Common myeloid progenitor, CD34-positive (primary cell): Measurements from ENCODE around the gene HSPB3.
A peak's percentile ranks its signal among the peaks of the same experiment; 100 is the strongest.
"Not testable (repeated sequence)": the region's sequence is repeated elsewhere in the genome, so short reads cannot be mapped to it uniquely, and the experiment has no call there.

ENCODE experiments used
- CTCF ChIA-PET: fragments of 350-600 bp; sonication (Branson Sonifier 250); formaldehyde crosslinking; loops from one replicate; lab custom pipeline; 2021; ENCODE audit warnings: antibody characterized with exemption; lab: Charles Lee
- POLR2A ChIA-PET: fragments of 350-600 bp; sonication (Branson Sonifier 250); formaldehyde crosslinking; loops from one replicate; lab custom pipeline; 2021; ENCODE audit warnings: antibody characterized with exemption; lab: Charles Lee
- DNase-seq, 3 donors: peaks; one replicate each; pipeline versions ENCODE4 v3.0.0 to v3.0.0-alpha.2; 2013
- H3K27ac ChIP-seq, 2 experiments: 1 replicate in 1 of 2; 2 replicates in 1 of 2; pipeline ENCODE4 v1.7.0; 2013; ENCODE audit warnings: inconsistent platforms in 2 of 2, low read length in 2 of 2, mild to moderate bottlenecking in 2 of 2, low read depth in 1 of 2, moderate library complexity in 1 of 2; ENCODE audit not compliant: severe bottlenecking in 2 of 2, insufficient read depth in 1 of 2, poor library complexity in 1 of 2
- H3K27me3 ChIP-seq, 5 experiments: replicated peaks in 2 of 5; 1 replicate in 3 of 5; 2 replicates in 2 of 5; pipeline versions ENCODE4 v1.6.1 to v1.7.0; 2013; ENCODE audit warnings: low read length in 4 of 5, mild to moderate bottlenecking in 2 of 5, moderate library complexity in 2 of 5, inconsistent platforms in 1 of 5; ENCODE audit not compliant: insufficient read depth in 5 of 5, control insufficient read depth in 4 of 5
- H3K36me3 ChIP-seq, 4 experiments: 1 replicate in 2 of 4; 2 replicates in 2 of 4; pipeline versions ENCODE4 v1.6.1 to v1.7.0; 2013; ENCODE audit warnings: low read length in 3 of 4, control low read depth in 1 of 4, mild to moderate bottlenecking in 1 of 4; ENCODE audit not compliant: control insufficient read depth in 4 of 4, insufficient read depth in 4 of 4
- H3K4me1 ChIP-seq, 4 experiments: 1 replicate in 3 of 4; 2 replicates in 1 of 4; pipeline versions ENCODE4 v1.6.1 to v1.7.1; 2013; ENCODE audit warnings: low read length in 3 of 4, mild to moderate bottlenecking in 3 of 4, control low read depth in 1 of 4, inconsistent platforms in 1 of 4, moderate library complexity in 1 of 4; ENCODE audit not compliant: control insufficient read depth in 4 of 4, insufficient read depth in 4 of 4; ENCODE audit errors: control extremely low read depth in 1 of 4
- H3K4me3 ChIP-seq, 7 experiments: 1 replicate in 4 of 7; 2 replicates in 3 of 7; pipeline versions ENCODE4 v1.5.1 to v1.7.0; 2013; ENCODE audit warnings: mild to moderate bottlenecking in 7 of 7, low read length in 6 of 7, moderate library complexity in 6 of 7, inconsistent platforms in 2 of 7, low read depth in 2 of 7, control low read depth in 1 of 7; ENCODE audit not compliant: insufficient read depth in 4 of 7, control insufficient read depth in 1 of 7; ENCODE audit errors: extremely low read depth in 1 of 7
- H3K9me3 ChIP-seq, 5 experiments: 1 replicate in 4 of 5; 2 replicates in 1 of 5; pipeline versions ENCODE4 v1.6.1 to v1.7.1; 2013; ENCODE audit warnings: low read length in 4 of 5, mild to moderate bottlenecking in 2 of 5, inconsistent platforms in 1 of 5, low read depth in 1 of 5, moderate library complexity in 1 of 5; ENCODE audit not compliant: control insufficient read depth in 4 of 5, insufficient read depth in 2 of 5; ENCODE audit errors: control extremely low read depth in 1 of 5
- WGBS: methylation state at CpG from one replicate; pipeline ENCODE4 v1.1.5; 2013; ENCODE audit not compliant: insufficient coverage; 5-methylcytosine and 5-hydroxymethylcytosine counted together

The HSPB3 gene

GRCh38 chr5:54420511-54420910 lies 35.0 kb upstream of the HSPB3 start:
- H3K9me3 ChIP-seq, H3K36me3 ChIP-seq, DNase-seq, H3K27ac ChIP-seq, POLR2A ChIA-PET, H3K4me3 ChIP-seq, H3K4me1 ChIP-seq, H3K27me3 ChIP-seq: not testable (repeated sequence)
- 92% methylated on average over 9 of the region's 30 CpGs for WGBS
- CTCF ChIA-PET, result interaction anchor here (0.9 to 1.7 kb wide), 4 partner anchors 14 to 176 kb away, joined by 3 to 31 read pairs (median 6); no protein-coding TSS in a partner anchor

DNA sequence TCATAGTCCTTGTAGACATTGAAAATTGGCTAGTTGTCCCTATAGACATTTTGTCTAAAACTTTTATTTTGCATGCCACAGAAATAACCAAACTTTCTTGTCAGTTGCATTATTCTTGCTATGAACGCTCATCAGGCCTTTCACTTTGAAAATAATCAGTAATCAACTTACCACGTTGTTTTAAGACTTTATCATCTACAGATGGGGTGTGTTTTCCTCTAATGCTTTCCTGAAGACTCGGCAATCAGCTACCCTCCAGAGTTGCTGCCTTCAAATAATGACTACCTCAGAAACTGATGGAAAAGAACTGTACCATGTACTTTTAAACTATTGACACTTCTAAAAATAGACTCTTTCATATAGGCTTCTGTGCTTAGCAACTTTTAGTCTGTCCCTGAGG lies 33.5 kb upstream of the HSPB3 start:
- Histone ChIP-seq H3K27me3 (no peaks in the 10 kb centered on the region), H3K4me1 (no peaks in the 10 kb centered on the region), H3K36me3 (no peaks in the 10 kb centered on the region), H3K27ac (no peak overlapping the region), H3K4me3 (no peak overlapping the region), H3K9me3 (no peaks in the 10 kb centered on the region)
- DNase-seq, result peak in 1 of 3 donors; percentile 13
- POLR2A ChIA-PET, result no interaction called here
- 60% methylated on average over 3 of the region's 3 CpGs for WGBS
- CTCF ChIA-PET, result interaction anchor here (1.8 to 2.3 kb wide), 2 partner anchors 10 to 178 kb away, joined by 7 to 9 read pairs; no protein-coding TSS in a partner anchor

DNA sequence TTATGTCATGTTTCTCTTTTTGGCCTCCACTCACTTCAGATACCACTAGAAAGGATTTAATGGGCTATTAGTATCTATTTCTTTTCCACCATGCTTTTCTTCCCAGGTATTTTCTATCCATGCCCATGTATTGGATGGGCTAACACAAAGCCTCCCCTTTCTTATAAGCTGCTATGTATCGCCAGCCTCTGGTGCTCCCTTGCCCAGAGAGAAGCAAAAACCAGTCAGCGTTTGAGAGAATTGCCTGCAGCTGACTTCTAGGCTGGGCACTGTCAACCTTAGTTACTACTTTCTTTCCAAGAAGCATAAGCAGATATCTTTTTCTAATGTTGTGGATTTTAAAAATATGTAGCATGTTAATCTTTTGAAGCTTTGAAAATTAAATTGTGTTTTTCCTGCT lies 30.2 kb upstream of the HSPB3 start:
- Histone ChIP-seq H3K4me3 (no peak overlapping the region), H3K36me3 (no peaks in the 10 kb centered on the region), H3K27me3 (no peaks in the 10 kb centered on the region), H3K4me1 (no peaks in the 10 kb centered on the region), H3K9me3 (no peaks in the 10 kb centered on the region), H3K27ac (no peak overlapping the region)
- ChIA-PET POLR2A (no interaction called here), CTCF (interaction anchor here (0.9 to 1.5 kb wide), 6 partner anchors 14 to 182 kb away, joined by 3 to 8 read pairs (median 5); no protein-coding TSS in a partner anchor)
- 100% methylated on average over 1 of the region's 2 CpGs for WGBS
- no peak for DNase-seq

DNA sequence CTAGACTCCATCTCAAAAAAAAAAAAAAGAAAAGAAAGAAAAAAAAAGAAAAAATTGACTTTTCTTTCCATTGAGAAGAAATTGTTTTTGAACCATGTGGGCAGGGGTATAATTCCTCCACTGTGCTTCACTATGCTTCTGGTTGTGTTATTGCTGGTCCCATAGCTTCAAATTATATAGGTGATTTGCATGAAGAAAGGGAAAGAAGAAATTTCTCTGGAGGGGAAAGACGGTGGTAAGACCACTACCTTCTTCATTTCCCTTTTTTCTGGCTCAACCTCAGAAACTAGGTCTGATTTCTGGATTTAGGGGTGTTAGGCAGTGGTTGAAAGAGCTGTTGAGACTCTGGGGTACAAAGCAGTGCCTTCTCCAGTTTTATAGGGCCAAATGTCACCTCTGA lies 29.3 kb upstream of the HSPB3 start:
- H3K4me1 ChIP-seq, result no peaks in the 10 kb centered on the region
- H3K4me3 ChIP-seq, result no peak overlapping the region
- no peaks in the 10 kb centered on the region for H3K9me3 ChIP-seq
- no peak overlapping the region for H3K27ac ChIP-seq
- H3K36me3 ChIP-seq, result no peaks in the 10 kb centered on the region
- ChIA-PET POLR2A (interaction anchor here (0.6 kb wide), 1 partner anchor 800 kb away, joined by 4 read pairs; no protein-coding TSS in a partner anchor), CTCF (interaction anchor here (0.9 to 1.9 kb wide), 2 partner anchors 14 to 18 kb away, joined by 3 to 4 read pairs; no protein-coding TSS in a partner anchor)
- WGBS, result 80% methylated on average over 1 of the region's 1 CpG
- H3K27me3 ChIP-seq, result no peaks in the 10 kb centered on the region
- DNase-seq, result no peak

GRCh38 chr5:54434650-54435049 lies 20.8 kb upstream of the HSPB3 start:
- no CpG with 5 or more reads among the region's 2 CpGs for WGBS
- H3K36me3 ChIP-seq, H3K27ac ChIP-seq, H3K27me3 ChIP-seq, H3K4me1 ChIP-seq, H3K4me3 ChIP-seq, H3K9me3 ChIP-seq, DNase-seq, POLR2A ChIA-PET: not testable (repeated sequence)
- CTCF ChIA-PET, result interaction anchor here (0.9 to 1.4 kb wide), 2 partner anchors 15 to 56 kb away, joined by 3 read pairs; no protein-coding TSS in a partner anchor

DNA sequence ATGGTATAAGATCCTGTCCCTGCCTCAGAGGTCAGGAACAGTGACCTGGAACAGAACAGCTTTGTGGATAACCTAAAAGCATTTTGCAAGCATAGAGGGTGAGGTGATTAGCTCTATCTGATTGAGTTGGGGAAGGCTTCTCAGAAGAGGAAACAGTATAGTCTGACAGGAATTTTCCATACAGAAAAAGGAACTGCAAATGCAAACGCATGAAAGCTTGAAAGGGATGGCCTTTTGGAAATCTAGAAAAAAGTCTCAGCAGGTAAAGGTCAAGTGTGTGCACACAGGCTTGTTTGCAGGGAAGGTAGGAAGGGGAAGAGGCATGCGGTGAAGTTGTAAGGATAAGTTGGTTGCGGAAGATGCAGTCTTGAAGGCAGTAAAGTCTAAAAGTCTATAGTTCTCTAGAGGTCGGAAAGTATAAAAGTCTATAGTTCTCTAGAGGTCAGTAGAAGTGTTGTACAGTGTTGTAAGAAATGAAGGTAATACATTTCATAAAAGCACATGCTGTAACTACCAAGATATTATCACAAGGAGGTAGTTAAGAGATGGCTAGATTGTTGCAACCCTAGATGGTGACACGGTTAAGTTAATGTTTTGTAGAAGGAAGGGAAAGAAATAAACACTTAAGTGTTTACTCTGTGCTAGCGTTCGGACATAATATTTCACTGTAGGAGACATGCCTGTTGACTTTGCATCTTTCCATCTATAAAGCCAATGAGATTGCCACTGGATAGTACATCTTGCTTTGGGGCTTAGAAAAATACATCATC lies 16.7 kb upstream of the HSPB3 start:
- ChIA-PET CTCF (interaction anchor here (1.7 kb wide), 1 partner anchor 195 kb away, joined by 5 read pairs; no protein-coding TSS in a partner anchor), POLR2A (no interaction called here)
- WGBS, result 80% methylated on average over 5 of the region's 7 CpGs

DNA sequence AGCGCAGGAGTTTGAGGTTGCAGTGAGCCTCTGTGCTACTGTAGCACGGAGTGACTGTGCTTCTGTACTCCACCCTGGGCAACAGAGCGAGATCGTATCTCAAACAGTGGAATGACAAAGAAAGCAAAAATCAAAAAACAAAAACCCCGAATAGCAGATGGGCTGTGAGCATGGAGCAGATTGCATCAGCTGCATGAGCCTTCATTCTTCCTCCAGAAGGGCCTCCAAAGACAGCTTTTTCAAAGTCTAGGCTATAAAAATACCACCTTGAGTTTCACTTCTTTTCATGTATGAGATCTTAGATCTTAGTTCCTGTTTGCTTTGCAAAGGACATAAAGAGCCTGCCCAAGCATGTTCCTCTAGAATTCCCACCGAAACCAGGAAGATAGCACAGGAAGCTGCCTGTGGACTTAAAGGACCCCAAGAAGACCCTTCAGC lies 15.0 kb upstream of the HSPB3 start:
- H3K27me3 ChIP-seq, result no peaks in the 10 kb centered on the region
- no peak overlapping the region for H3K27ac ChIP-seq
- no peaks in the 10 kb centered on the region for H3K4me1 ChIP-seq
- ChIA-PET CTCF (interaction anchor here (1.2 to 1.8 kb wide), 3 partner anchors 14 to 196 kb away, joined by 4 to 10 read pairs (median 5); no protein-coding TSS in a partner anchor), POLR2A (interaction anchor here (0.9 kb wide), 1 partner anchor 128 kb away, joined by 3 read pairs; no protein-coding TSS in a partner anchor)
- no peak overlapping the region for H3K4me3 ChIP-seq
- no peak for DNase-seq
- 92% methylated on average over 6 of the region's 6 CpGs for WGBS
- H3K36me3 ChIP-seq, result no peaks in the 10 kb centered on the region
- H3K9me3 ChIP-seq, result no peaks in the 10 kb centered on the region

More for the DNA sequence above, 16.7 kb upstream of the HSPB3 start:
- Histone ChIP-seq H3K9me3 (no peaks in the 10 kb centered on the region), H3K4me1 (no peaks in the 10 kb centered on the region), H3K27me3 (no peaks in the 10 kb centered on the region), H3K36me3 (no peaks in the 10 kb centered on the region), H3K4me3 (no peak overlapping the region), H3K27ac (no peak overlapping the region)
- DNase-seq, result no peak
